HepG2 (cell line): Measurements from ENCODE around the gene ALG5. TPM values are rescaled to one million over a fixed set of nuclear protein-coding genes. Genes with fewer than 3 reads are reported as not detected.

Source experiments
- ATAC-seq: fragments of 200-7000 bp; cut with Tn5 transposase; 3 replicates; pipeline ENCODE4 v1.9.1; 2020; ENCODE audit warnings: mild to moderate bottlenecking, moderate library complexity
- BruUV-seq: library from RNA; stranded (reverse); fragments of 400-500 nt; replicated peaks from 2 replicates; lab custom pipeline; 2021; lab: Mats Ljungman, UMichigan
- CTCF ChIA-PET: fragments of 300-600 bp; formaldehyde crosslinking; extraction: SDS; loops from one replicate; lab custom pipeline; 2021; ENCODE audit warnings: low total read pairs, inconsistent platforms, low intra/inter-chr PET ratio; lab: Yijun Ruan, JAX
- POLR2A ChIA-PET: fragments of 350-600 bp; sonication (Branson Sonifier 250); formaldehyde crosslinking; loops from one replicate; lab custom pipeline; 2020; ENCODE audit warnings: antibody characterized with exemption, inconsistent platforms; lab: Yijun Ruan, JAX
- DNase-seq: peaks from one replicate; pipeline ENCODE4 v3.0.0-alpha.2; 2015; ENCODE audit warnings: low spot score
- FAIRE-seq: peaks from 3 replicates; lab custom pipeline; 2011; peaks lifted over from hg19 to GRCh38; lab: Jason Lieb, UNC
- H2AFZ ChIP-seq: one replicate; pipeline ENCODE4 v1.6.1; 2011; ENCODE audit warnings: low read length, inconsistent platforms
- H3K27ac ChIP-seq: fragments of 300-600 bp; 3 replicates; pipeline ENCODE4 v1.8.0; 2011; ENCODE audit warnings: mixed run types, mild to moderate bottlenecking, mixed read lengths, low read length, inconsistent platforms; ENCODE audit not compliant: insufficient read depth; ENCODE audit errors: extremely low read length
- H3K27me3 ChIP-seq, 2 experiments: fragments of 200-600 bp in 1 of 2; 2 replicates in 1 of 2; 3 replicates in 1 of 2; pipeline versions ENCODE4 v1.6.0 to v1.8.0; 2011; ENCODE audit warnings: low read length in 2 of 2, mild to moderate bottlenecking in 2 of 2, moderate library complexity in 2 of 2, inconsistent platforms in 1 of 2; ENCODE audit not compliant: insufficient read depth in 2 of 2, control insufficient read depth in 1 of 2
- H3K36me3 ChIP-seq, 2 experiments: fragments of 200-600 bp in 1 of 2; replicated peaks in 1 of 2; 2 replicates in 1 of 2; 3 replicates in 1 of 2; pipeline versions ENCODE4 v1.5.1 to v1.8.0; 2011; ENCODE audit warnings: low read length in 2 of 2, inconsistent platforms in 1 of 2; ENCODE audit not compliant: insufficient read depth in 2 of 2, control insufficient read depth in 1 of 2
- H3K4me1 ChIP-seq: 2 replicates; pipeline ENCODE4 v1.5.1; 2012; ENCODE audit warnings: low read length, inconsistent platforms; ENCODE audit not compliant: insufficient read depth
- H3K4me2 ChIP-seq: 2 replicates; pipeline ENCODE4 v1.6.0; 2011; ENCODE audit warnings: low read depth, low read length, inconsistent platforms
- H3K4me3 ChIP-seq, 3 experiments: fragments of 200-600 bp in 1 of 3; sonication (generic), shearing (Covaris generic) in 1 of 3; replicated peaks in 1 of 3; 2 replicates each; pipeline ENCODE4 v1.5.1; 2011 to 2016; ENCODE audit warnings: low read length in 3 of 3, inconsistent platforms in 2 of 3, low read depth in 2 of 3, mild to moderate bottlenecking in 2 of 3, control low read depth in 1 of 3, mixed read lengths in 1 of 3; ENCODE audit not compliant: insufficient read depth in 1 of 3
- H3K79me2 ChIP-seq: one replicate; pipeline ENCODE4 v1.6.1; 2011; ENCODE audit warnings: low read length, inconsistent platforms; ENCODE audit not compliant: insufficient read depth
- H3K9ac ChIP-seq: 2 replicates; pipeline ENCODE4 v1.6.0; 2011; ENCODE audit warnings: mild to moderate bottlenecking, low read depth, low read length, inconsistent platforms; ENCODE audit not compliant: insufficient read depth
- H3K9me3 ChIP-seq: 2 replicates; pipeline ENCODE4 v1.5.1; 2012; ENCODE audit warnings: mild to moderate bottlenecking, low read length
- H4K20me1 ChIP-seq: 2 replicates; pipeline ENCODE4 v1.6.0; 2011; ENCODE audit warnings: inconsistent platforms, mild to moderate bottlenecking, low read length, moderate library complexity; ENCODE audit not compliant: insufficient read depth
- DMTF1 ChIP-seq: sonication (generic); formaldehyde crosslinking; IDR thresholded peaks from 2 replicates; pipeline ENCODE4 v1.4.0; 2020; ENCODE audit warnings: mild to moderate bottlenecking, missing genetic modification reagents
- MAFG ChIP-seq: sonication (generic); formaldehyde crosslinking; IDR thresholded peaks from 2 replicates; pipeline ENCODE4 v1.5.1; 2020; ENCODE audit warnings: mild to moderate bottlenecking, missing genetic modification reagents
- NFIB ChIP-seq: sonication (generic); formaldehyde crosslinking; IDR thresholded peaks from 2 replicates; pipeline ENCODE4 v1.9.0; 2021; ENCODE audit warnings: missing genetic modification reagents, mild to moderate bottlenecking, borderline replicate concordance
- NR0B2 ChIP-seq: sonication (generic); formaldehyde crosslinking; IDR thresholded peaks from 2 replicates; pipeline ENCODE4 v1.4.0; 2020; ENCODE audit warnings: mild to moderate bottlenecking, missing genetic modification reagents
- PAF1 ChIP-seq: IDR thresholded peaks from 2 replicates; pipeline ENCODE4 v1.6.1; 2016; ENCODE audit warnings: missing genetic modification reagents, missing compliant biosample characterization
- SP2 ChIP-seq: sonication (generic); formaldehyde crosslinking; IDR thresholded peaks from 2 replicates; pipeline ENCODE4 v1.5.1; 2020; ENCODE audit warnings: mild to moderate bottlenecking, missing genetic modification reagents
- SPEN ChIP-seq: sonication (generic); formaldehyde crosslinking; IDR thresholded peaks from 2 replicates; pipeline ENCODE4 v1.5.1; 2020; ENCODE audit warnings: low read depth, mild to moderate bottlenecking, missing genetic modification reagents
- ZBTB21 ChIP-seq: sonication (generic); formaldehyde crosslinking; IDR thresholded peaks from 2 replicates; pipeline ENCODE4 v1.4.0; 2020; ENCODE audit warnings: missing genetic modification reagents
- ZNF275 ChIP-seq: sonication (generic); formaldehyde crosslinking; IDR thresholded peaks from 2 replicates; pipeline ENCODE4 v1.8.0; 2022; ENCODE audit warnings: missing genetic modification reagents, mild to moderate bottlenecking, inconsistent platforms, borderline replicate concordance
- ZNF362 ChIP-seq: sonication (generic); formaldehyde crosslinking; IDR thresholded peaks from 2 replicates; pipeline ENCODE4 v1.4.0; 2020; ENCODE audit warnings: missing genetic modification reagents, mild to moderate bottlenecking, borderline replicate concordance
- WGBS: methylation state at CpG from one replicate; pipeline ENCODE4 v1.1.6; 2017; ENCODE audit warnings: low lambda C conversion rate; 5-methylcytosine and 5-hydroxymethylcytosine counted together
- in situ Hi-C: cut with HindIII; loops from 2 replicates; pipeline ENCODE4 v1.10.0; 2017; ENCODE audit warnings: low pct_unique_long_range_greater_than_20kb; ENCODE audit not compliant: extremely low pct_ligation_motif_present
- intact Hi-C: fragments of 100-400 bp; cut with micrococcal nuclease; formaldehyde crosslinking; loops from one replicate; pipeline ENCODE4 v1.10.0; 2022; ENCODE audit not compliant: unreplicated experiment
- polyA plus RNA-seq, 8 experiments: library from polyadenylated mRNA; depleted of rRNA in 3 of 8; stranded (reverse) in 7 of 8; unstranded in 1 of 8; fragments of >200 nt; fragmentation: Illumina TruSeq in 4 of 8; extraction: Trizol in 4 of 8; gene quantifications; 2 replicates each; pipeline versions ENCODE4 v1.2.1 to v1.2.3, GENCODE V29; 2011 to 2016; ENCODE audit warnings: low read depth in 4 of 8, missing spikeins in 1 of 8, mixed read lengths in 1 of 8; ENCODE audit not compliant: insufficient read depth in 1 of 8
- total RNA-seq, 5 experiments: library from RNA; depleted of rRNA; stranded (reverse); fragments of >200 nt; fragmentation: Illumina TruSeq; extraction: Trizol; gene quantifications; 2 replicates each; pipeline ENCODE4 v1.2.3, GENCODE V29; 2016; ENCODE audit warnings: low read depth in 1 of 5

ALG5 gene
- total and polyA plus RNA-seq, 2 of the 13 experiments (the other 11 are each of a cell fraction or from before 2014, with no cell fraction given), result 27.8 to 51.1 TPM

- no peak for TF ChIP-seq DMTF1 (CRISPR knock-in tag)
- no peak for TF ChIP-seq MAFG (CRISPR knock-in tag)
Measured at GRCh38 chr13:37026771-37027170, 27.6 kb upstream of the ALG5 start (continued).

- no peak overlapping the region for H3K27ac ChIP-seq
- H3K27me3 ChIP-seq, result no peaks in the 10 kb centered on the region
- H3K9ac ChIP-seq, result no peak overlapping the region
- DNase-seq, result no peak
- no peak overlapping the region for H3K4me2 ChIP-seq
- no peaks in the 10 kb centered on the region for H3K4me1 ChIP-seq
- FAIRE-seq, result no peak
- CTCF ChIA-PET, result no interaction called here
- BruUV-seq, result no TSS peak
- no peaks in the 10 kb centered on the region for H3K9me3 ChIP-seq
- H2AFZ ChIP-seq, result no peak overlapping the region
- 100% methylated on average over 1 of the region's 1 CpG for WGBS
- TF ChIP-seq SPEN, result no peak
- TF ChIP-seq SP2 (CRISPR knock-in tag), result no peak
- TF ChIP-seq ZBTB21, result no peak
- no peak for TF ChIP-seq ZNF275
- TF ChIP-seq NR0B2 (CRISPR knock-in tag), result no peak
- no peak for TF ChIP-seq ZNF362
- TF ChIP-seq NFIB, result no peak
- no peak for TF ChIP-seq PAF1 (CRISPR knock-in tag)
- TF ChIP-seq, all 625 proteins: peak for 0
- Histone ChIP-seq H4K20me1 (no peaks in the 10 kb centered on the region), H3K36me3 (peaks cover 8 to 58% of the 10 kb centered on the region in 2 experiments), H3K79me2 (no peaks in the 10 kb centered on the region), H3K4me3 (no peak overlapping the region)
- POLR2A ChIA-PET, result no interaction called here
- ATAC-seq, result no peak
- intact Hi-C loops (no loop called here), in situ Hi-C loops (no loop called here)
Measured at GRCh38 chr13:37023871-37024270, 24.7 kb upstream of the ALG5 start.
